ENCODE data around the gene CDKN2D. TPM values are rescaled to one million over a fixed set of nuclear protein-coding genes. Genes with fewer than 3 reads are reported as not detected.
A peak's percentile ranks its signal among the peaks of the same experiment; 100 is the strongest.

The CDKN2D gene
- polyA plus RNA-seq, 1 experiment: 3.9 TPM

GRCh38 chr19:10583036-10583776, 14.4 kb upstream of the CDKN2D start:
- no peak for DNase-seq (ENCODE audit: low read depth, low spot score)
- ChIA-PET CTCF (interaction anchor here (0.6 to 6.2 kb wide), 4 partner anchors 21 to 117 kb away, joined by 3 to 273 read pairs (median 44); partner anchors contain the start of gene QTRT1), POLR2A (no interaction called here)
- no peak for TF ChIP-seq CTCF (IDR thresholded peaks at IDR 0.05; ENCODE audit: low read depth, low read length)
- Histone ChIP-seq H3K9me3 (ENCODE audit: control insufficient read depth, insufficient read depth, low read length) (peaks cover 4% of the 10 kb centered on the region; the same call in 1 of the 2 replicates), H3K4me3 (ENCODE audit: low read depth, low read length) (no peak overlapping the region), H3K27ac (ENCODE audit: low read depth, low read length) (no peak overlapping the region), H3K27me3 (ENCODE audit: control insufficient read depth, insufficient read depth, low read length) (peaks cover 25% of the 10 kb centered on the region)

- TF ChIP-seq CTCF (IDR thresholded peaks at IDR 0.05; ENCODE audit: low read depth, low read length): no peak
- POLR2A ChIA-PET: interaction anchor here (1.6 to 1.9 kb wide), 2 partner anchors 20 to 62 kb away, joined by 8 read pairs; no protein-coding TSS in a partner anchor
- no peak overlapping the region for H3K4me3 ChIP-seq (ENCODE audit: low read depth, low read length)
- no peak overlapping the region for H3K27ac ChIP-seq (ENCODE audit: low read depth, low read length)
- H3K9me3 ChIP-seq (ENCODE audit: control insufficient read depth, insufficient read depth, low read length): peaks cover 1% of the 10 kb centered on the region; the same call in 1 of the 2 replicates
- DNase-seq (ENCODE audit: low read depth, low spot score): no peak
- peaks cover 17% of the 10 kb centered on the region for H3K27me3 ChIP-seq (ENCODE audit: control insufficient read depth, insufficient read depth, low read length)
- CTCF ChIA-PET: interaction anchor here (0.6 to 6.2 kb wide), 20 partner anchors 8 to 369 kb away, joined by 3 to 273 read pairs (median 7); partner anchors contain the start of gene QTRT1
These were observed 13.3 kb upstream of the CDKN2D start for GRCh38 chr19:10582091-10582490.

- peaks cover 9% of the 10 kb centered on the region for H3K27me3 ChIP-seq (ENCODE audit: control insufficient read depth, insufficient read depth, low read length)
- POLR2A ChIA-PET: interaction anchor here (0.6 to 1.9 kb wide), 5 partner anchors 21 to 75 kb away, joined by 3 to 8 read pairs (median 6); no protein-coding TSS in a partner anchor
- H3K27ac ChIP-seq (ENCODE audit: low read depth, low read length): no peak overlapping the region
- no peak overlapping the region for H3K4me3 ChIP-seq (ENCODE audit: low read depth, low read length)
- DNase-seq (ENCODE audit: low read depth, low spot score): peak; percentile 83
- CTCF ChIA-PET: interaction anchor here (0.6 to 6.2 kb wide), 46 partner anchors 8 to 650 kb away, joined by 3 to 273 read pairs (median 4); partner anchors contain the start of genes DNM2 and QTRT1
- peak; percentile 100 for TF ChIP-seq CTCF (IDR thresholded peaks at IDR 0.05; ENCODE audit: low read depth, low read length)
- no peaks in the 10 kb centered on the region for H3K9me3 ChIP-seq (ENCODE audit: control insufficient read depth, insufficient read depth, low read length)
These were observed 12.3 kb upstream of the CDKN2D start for GRCh38 chr19:10580979-10581631.

GRCh38 chr19:10577951-10578350, 9.2 kb upstream of the CDKN2D start:
- TF ChIP-seq CTCF (IDR thresholded peaks at IDR 0.05; ENCODE audit: low read depth, low read length): no peak

More at GRCh38 chr19:10577951-10578350, 9.2 kb upstream of the CDKN2D start:
- DNase-seq (ENCODE audit: low read depth, low spot score): no peak
- ChIA-PET POLR2A (no interaction called here), CTCF (interaction anchor here (0.6 to 6.2 kb wide), 4 partner anchors 41 to 122 kb away, joined by 5 to 273 read pairs (median 46); partner anchors contain the start of gene QTRT1)
- Histone ChIP-seq H3K27ac (ENCODE audit: low read depth, low read length) (no peak overlapping the region), H3K9me3 (ENCODE audit: control insufficient read depth, insufficient read depth, low read length) (no peaks in the 10 kb centered on the region), H3K27me3 (ENCODE audit: control insufficient read depth, insufficient read depth, low read length) (no peaks in the 10 kb centered on the region), H3K4me3 (ENCODE audit: low read depth, low read length) (no peak overlapping the region)

All from AG04450 (cell line).